IMR-90 (cell line): ENCODE measurements around the gene PLXNA4. TPM values are rescaled to one million over a fixed set of nuclear protein-coding genes. Genes with fewer than 3 reads are reported as not detected.

ENCODE experiments used
- ATAC-seq: fragments of 200-7000 bp; cut with Tn5 transposase; 2 replicates; pipeline ENCODE4 v1.9.1; 2020; ENCODE audit warnings: low read depth, mild to moderate bottlenecking, moderate library complexity
- BruUV-seq: library from RNA; stranded (reverse); fragments of 400-500 nt; replicated peaks from 2 replicates; lab custom pipeline; 2021; lab: Mats Ljungman, UMichigan
- CTCF ChIA-PET: fragments of 300-600 bp; formaldehyde crosslinking; extraction: SDS; loops from one replicate; lab custom pipeline; 2021; ENCODE audit warnings: antibody characterized with exemption; lab: Yijun Ruan, JAX
- POLR2A ChIA-PET: fragments of 300-600 bp; sonication (Branson Sonifier 250); formaldehyde crosslinking; loops from one replicate; lab custom pipeline; 2022; ENCODE audit warnings: antibody characterized with exemption; ENCODE audit not compliant: unreplicated experiment; lab: Charles Lee
- DNase-seq: peaks from one replicate; pipeline ENCODE4 v3.0.0; 2013
- H2AFZ ChIP-seq: replicated peaks from 2 replicates; pipeline ENCODE3; 2013; ENCODE audit warnings: low read length, mild to moderate bottlenecking; ENCODE audit not compliant: poor library complexity
- H2AK5ac ChIP-seq: 2 replicates; pipeline ENCODE4 v1.6.1; 2013; ENCODE audit warnings: low read depth, low read length, inconsistent platforms
- H2AK9ac ChIP-seq: replicated peaks from 2 replicates; pipeline ENCODE3; 2013; ENCODE audit warnings: mild to moderate bottlenecking, low read depth, low read length, moderate library complexity; ENCODE audit not compliant: poor library complexity
- H2BK120ac ChIP-seq: 2 replicates; pipeline ENCODE4 v1.6.1; 2013; ENCODE audit warnings: low read depth, low read length, inconsistent platforms
- H2BK15ac ChIP-seq: 3 replicates; pipeline ENCODE4 v1.6.1; 2013; ENCODE audit warnings: low read depth, low read length, inconsistent platforms
- H2BK20ac ChIP-seq: 2 replicates; pipeline ENCODE4 v1.6.1; 2013; ENCODE audit warnings: low read depth, mild to moderate bottlenecking, inconsistent platforms, low read length, moderate library complexity
- H2BK5ac ChIP-seq: 2 replicates; pipeline ENCODE4 v1.6.1; 2013; ENCODE audit warnings: mild to moderate bottlenecking, low read depth, low read length, inconsistent platforms; ENCODE audit not compliant: poor library complexity, severe bottlenecking
- H3K14ac ChIP-seq: replicated peaks from 2 replicates; pipeline ENCODE4 v1.6.1; 2013; ENCODE audit warnings: low read depth, low read length, inconsistent platforms
- H3K18ac ChIP-seq: 2 replicates; pipeline ENCODE4 v1.6.1; 2013; ENCODE audit warnings: low read depth, low read length, control low read depth
- H3K23ac ChIP-seq: 2 replicates; pipeline ENCODE4 v1.6.1; 2013; ENCODE audit warnings: low read depth, low read length, inconsistent platforms
- H3K27ac ChIP-seq: 2 replicates; pipeline ENCODE4 v1.5.1; 2013; ENCODE audit warnings: mild to moderate bottlenecking, control low read depth, low read length; ENCODE audit not compliant: insufficient read depth
- H3K27me3 ChIP-seq: 2 replicates; pipeline ENCODE4 v1.6.1; 2013; ENCODE audit warnings: low read length; ENCODE audit not compliant: control insufficient read depth, insufficient read depth
- H3K36me3 ChIP-seq: 2 replicates; pipeline ENCODE4 v1.6.1; 2013; ENCODE audit warnings: low read length, mixed read lengths; ENCODE audit not compliant: control insufficient read depth, insufficient read depth
- H3K4ac ChIP-seq: 2 replicates; pipeline ENCODE4 v1.6.1; 2013; ENCODE audit warnings: low read depth, low read length, inconsistent platforms
- H3K4me1 ChIP-seq: 2 replicates; pipeline ENCODE4 v1.6.1; 2013; ENCODE audit warnings: low read length, mixed read lengths; ENCODE audit not compliant: control insufficient read depth, insufficient read depth
- H3K4me2 ChIP-seq: 2 replicates; pipeline ENCODE4 v1.6.1; 2013; ENCODE audit warnings: low read depth, mild to moderate bottlenecking, control low read depth, low read length, moderate library complexity
- H3K4me3 ChIP-seq: 2 replicates; pipeline ENCODE4 v1.5.1; 2013; ENCODE audit warnings: low read depth, mild to moderate bottlenecking, control low read depth, low read length, moderate library complexity; ENCODE audit not compliant: insufficient read depth
- H3K56ac ChIP-seq: 2 replicates; pipeline ENCODE4 v1.6.1; 2013; ENCODE audit warnings: low read length, inconsistent platforms; ENCODE audit not compliant: insufficient read depth; ENCODE audit errors: extremely low read depth
- H3K79me1 ChIP-seq, 2 experiments: 2 replicates each; pipeline ENCODE4 v1.6.1; 2013; ENCODE audit warnings: low read length in 2 of 2, inconsistent platforms in 1 of 2, low read depth in 1 of 2
- H3K9ac ChIP-seq: 2 replicates; pipeline ENCODE4 v1.6.1; 2013; ENCODE audit warnings: low read depth, low read length, control low read depth
- H3K9me1 ChIP-seq: 2 replicates; pipeline ENCODE4 v1.6.1; 2013; ENCODE audit warnings: low read length, inconsistent platforms; ENCODE audit not compliant: insufficient read depth
- H3K9me3 ChIP-seq: 2 replicates; pipeline ENCODE4 v1.6.1; 2013; ENCODE audit warnings: low read length; ENCODE audit not compliant: control insufficient read depth, insufficient read depth
- H4K20me1 ChIP-seq: 2 replicates; pipeline ENCODE4 v1.6.1; 2013; ENCODE audit warnings: low read length, inconsistent platforms; ENCODE audit not compliant: insufficient read depth
- H4K5ac ChIP-seq: 2 replicates; pipeline ENCODE4 v1.6.1; 2013; ENCODE audit warnings: mild to moderate bottlenecking, low read depth, low read length, control low read depth
- H4K8ac ChIP-seq, 2 experiments: 2 replicates each; pipeline ENCODE4 v1.6.1; 2013; ENCODE audit warnings: low read depth in 2 of 2, low read length in 2 of 2, control low read depth in 1 of 2, inconsistent platforms in 1 of 2
- H4K91ac ChIP-seq: 2 replicates; pipeline ENCODE4 v1.6.1; 2013; ENCODE audit warnings: low read depth, low read length, inconsistent platforms; ENCODE audit not compliant: insufficient read depth
- BHLHE40 ChIP-seq: fragments of 150-350 bp; IDR thresholded peaks from 2 replicates; pipeline ENCODE4 v1.6.1; 2016; ENCODE audit warnings: mild to moderate bottlenecking, low read depth, low read length
- CEBPB ChIP-seq: IDR thresholded peaks from 2 replicates; pipeline ENCODE4 v1.6.1; 2012; ENCODE audit warnings: low read depth, low read length, improper control_type of control experiment
- CHD1 ChIP-seq: IDR thresholded peaks from 2 replicates; pipeline ENCODE4 v1.6.1; 2012; ENCODE audit warnings: low read depth, low read length, improper control_type of control experiment
- CTCF ChIP-seq: conservative IDR thresholded peaks from 2 replicates; pipeline ENCODE4 v1.5.1; 2012; ENCODE audit warnings: mild to moderate bottlenecking, low read depth, low read length, improper control_type of control experiment
- FOS ChIP-seq: fragments of 150-350 bp; IDR thresholded peaks from 2 replicates; pipeline ENCODE4 v1.6.1; 2016; ENCODE audit warnings: low read depth, low read length
- NFE2L2 ChIP-seq: fragments of 150-350 bp; IDR thresholded peaks from 2 replicates; pipeline ENCODE4 v1.6.1; 2016; ENCODE audit warnings: low read depth, mild to moderate bottlenecking, low read length
- POLR2A ChIP-seq: IDR thresholded peaks from 2 replicates; pipeline ENCODE4 v1.6.1; 2012; ENCODE audit warnings: mild to moderate bottlenecking, low read depth, low read length
- RAD21 ChIP-seq: IDR thresholded peaks from 2 replicates; pipeline ENCODE4 v1.6.1; 2012; ENCODE audit warnings: low read length, improper control_type of control experiment
- RFX5 ChIP-seq: IDR thresholded peaks from 2 replicates; pipeline ENCODE4 v1.8.0; 2012; ENCODE audit warnings: low read depth, mild to moderate bottlenecking, low read length, moderate library complexity
- USF2 ChIP-seq: fragments of 150-350 bp; IDR thresholded peaks from 2 replicates; pipeline ENCODE4 v1.6.1; 2017; ENCODE audit warnings: mild to moderate bottlenecking, antibody characterized with exemption, low read length, low read depth
- WGBS, 2 experiments: methylation state at CpG; one replicate each; pipeline versions ENCODE4 v1.1.5 to v1.1.7; 2013; ENCODE audit warnings: missing lambda C conversion rate in 2 of 2; ENCODE audit not compliant: insufficient read length in 1 of 2; ENCODE audit errors: extremely low coverage in 2 of 2; 5-methylcytosine and 5-hydroxymethylcytosine counted together
- dilution Hi-C: fragments of 300-500 bp; cut with HindIII; formaldehyde crosslinking; loops from one replicate; pipeline ENCODE4 v1.14.3; 2018; ENCODE audit warnings: low sequenced_read_pairs; ENCODE audit not compliant: unreplicated experiment
- in situ Hi-C: fragments of 300-500 bp; cut with MboI; formaldehyde crosslinking; loops from 3 replicates; pipeline ENCODE4 v1.14.3; 2019; ENCODE audit warnings: low sequenced_read_pairs, inconsistent platforms, mixed read lengths
- intact Hi-C: fragments of 100-400 bp; cut with micrococcal nuclease; formaldehyde crosslinking; loops from 2 replicates; pipeline ENCODE4 v1.10.0; 2022
- polyA plus RNA-seq, 3 experiments: library from polyadenylated mRNA; depleted of rRNA; stranded (reverse); fragments of >200 nt; gene quantifications; 2 replicates each; pipeline ENCODE4 v1.2.3, GENCODE V29; 2012; ENCODE audit warnings: low replicate concordance in 1 of 3
- total RNA-seq: library from RNA; depleted of rRNA; stranded (reverse); fragments of >200 nt; gene quantifications from 2 replicates; pipeline ENCODE4 v1.2.3, GENCODE V29; 2012

The PLXNA4 gene
- total and polyA plus RNA-seq, 2 of the 4 experiments (the other 2 are of a cell fraction) = under 0.01 TPM

GRCh38 chr7:132307465-132307864, 268.8 kb downstream of the PLXNA4 start:
- no peak overlapping the region for H2AFZ ChIP-seq
- H3K9me3 ChIP-seq = no peaks in the 10 kb centered on the region
- no peak overlapping the region for H3K27ac ChIP-seq
- no peaks in the 10 kb centered on the region for H3K36me3 ChIP-seq
- H2AK9ac ChIP-seq = no peak overlapping the region
- no TSS peak for BruUV-seq
- H2BK120ac ChIP-seq = no peak overlapping the region
- no CpG with 5 or more reads among the region's 7 CpGs for WGBS, 2 experiments
- H2BK5ac ChIP-seq = no peak overlapping the region
- H4K8ac ChIP-seq = no peak overlapping the region
- no peak overlapping the region for H4K91ac ChIP-seq
- H3K27me3 ChIP-seq = no peaks in the 10 kb centered on the region
- H3K23ac ChIP-seq = no peak overlapping the region
- no peak overlapping the region for H2AK5ac ChIP-seq
- H3K79me1 ChIP-seq = no peaks in the 10 kb centered on the region
- no peak overlapping the region for H3K18ac ChIP-seq
- DNase-seq (no peak), ATAC-seq (no peak)
- no peak for TF ChIP-seq USF2
- no peak for TF ChIP-seq NFE2L2
- no peak for TF ChIP-seq FOS
- TF ChIP-seq RFX5 = no peak
- TF ChIP-seq CHD1 = no peak
- TF ChIP-seq CTCF = no peak
- TF ChIP-seq CEBPB = no peak
- no peak for TF ChIP-seq BHLHE40
- TF ChIP-seq POLR2A = no peak
- no peak for TF ChIP-seq RAD21
- no peak overlapping the region for H3K4me2 ChIP-seq
- H3K9ac ChIP-seq = no peak overlapping the region
- H3K56ac ChIP-seq = no peak overlapping the region
- no peak overlapping the region for H2BK20ac ChIP-seq
- no peak overlapping the region for H3K4ac ChIP-seq
- no peak overlapping the region for H4K5ac ChIP-seq
- in situ Hi-C loops = loop anchor here (25.0 kb wide), 1 partner anchor 1130 kb away; no protein-coding TSS in a partner anchor
- H2BK15ac ChIP-seq = no peak overlapping the region
- CTCF ChIA-PET = no interaction called here
- no peak overlapping the region for H3K4me3 ChIP-seq
- POLR2A ChIA-PET = no interaction called here
- H4K20me1 ChIP-seq = no peaks in the 10 kb centered on the region
- H3K9me1 ChIP-seq = no peaks in the 10 kb centered on the region
- intact Hi-C loops = no loop called here
- dilution Hi-C loops = no loop called here
- no peaks in the 10 kb centered on the region for H3K4me1 ChIP-seq
- H3K14ac ChIP-seq = no peak overlapping the region
